HL-60/S4 treated with retinoic acid at 250 ng/mL for 4 days and 3 days (cell line): ENCODE data around the gene MYOM1.

Source experiments
- in situ Hi-C: fragments of 300-500 bp; cut with MboI; formaldehyde crosslinking; loops from 2 replicates; pipeline ENCODE4 v1.7.0; 2022; ENCODE audit warnings: low sequenced_read_pairs

The MYOM1 gene

DNA sequence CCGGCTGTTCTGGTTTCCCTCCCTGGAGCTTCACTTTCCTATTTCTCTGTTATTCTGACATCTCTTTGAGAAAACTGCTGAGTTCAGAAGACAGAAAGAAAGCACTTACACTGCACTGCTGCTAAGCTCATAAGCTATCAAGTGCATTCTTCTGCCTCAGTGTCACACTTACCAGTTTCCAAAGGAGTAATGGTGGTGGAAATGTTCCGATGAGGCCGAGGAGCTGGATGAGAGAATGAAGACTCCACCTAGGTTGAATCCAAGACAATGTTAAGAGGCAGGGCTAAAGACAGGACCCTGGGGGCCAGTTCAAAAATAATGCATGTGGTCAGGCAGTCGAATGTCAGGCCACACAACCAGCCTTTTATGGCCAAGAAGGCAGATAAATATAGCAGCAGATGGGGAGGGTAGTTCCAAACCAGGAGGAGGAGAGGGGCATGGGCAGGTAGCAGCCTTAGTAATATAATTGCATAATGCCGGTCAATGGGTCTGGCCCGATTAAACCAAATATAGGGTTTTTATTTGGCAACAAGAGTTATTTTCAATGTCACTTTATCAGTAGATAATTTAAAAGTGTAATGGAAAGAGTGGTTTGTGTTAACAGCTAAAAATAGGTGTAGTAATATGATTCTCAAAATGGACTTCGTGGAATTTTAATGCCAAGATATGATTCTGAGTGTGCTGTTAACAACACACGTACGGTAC, at the start of gene MYOM1:
MYOM1 (minus strand) TSS at position 338 of the 705 bp plus-strand sequence. CDS start 4,745 bp downstream, outside the sequence.
- in situ Hi-C loops: no loop called here

DNA sequence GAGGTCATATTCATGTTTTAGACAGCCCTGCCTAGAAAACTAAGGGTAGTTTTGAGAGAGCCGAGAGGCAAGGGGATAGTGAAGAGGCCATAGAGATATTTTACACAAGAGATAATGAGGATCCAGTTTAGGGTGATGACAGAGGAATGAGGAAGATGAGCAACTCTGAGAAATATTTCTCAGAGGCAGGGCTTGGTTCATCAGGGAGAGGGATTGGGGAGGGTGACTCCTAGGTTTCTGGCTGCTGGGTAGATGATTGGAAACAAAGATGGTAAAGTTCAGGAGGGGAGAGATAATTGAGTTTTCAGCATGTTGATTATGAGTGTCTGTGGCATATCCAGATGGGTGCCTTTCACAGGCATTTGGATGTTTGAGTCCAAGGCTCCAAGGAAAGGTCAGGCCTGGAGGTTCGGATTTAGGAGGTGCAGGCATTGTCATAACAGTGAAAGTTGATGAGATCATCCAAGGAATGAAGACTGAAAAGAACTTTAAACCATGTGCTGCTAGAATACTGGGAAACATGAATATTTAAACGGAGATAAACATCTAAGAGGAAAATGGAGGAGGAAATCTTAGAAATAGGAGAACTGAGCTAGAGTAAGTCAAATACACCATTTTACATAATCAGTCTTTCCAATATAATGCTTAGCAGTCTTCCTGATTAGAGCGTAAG, 49.6 kb upstream of the MYOM1 start:
- in situ Hi-C loops: no loop called here

DNA sequence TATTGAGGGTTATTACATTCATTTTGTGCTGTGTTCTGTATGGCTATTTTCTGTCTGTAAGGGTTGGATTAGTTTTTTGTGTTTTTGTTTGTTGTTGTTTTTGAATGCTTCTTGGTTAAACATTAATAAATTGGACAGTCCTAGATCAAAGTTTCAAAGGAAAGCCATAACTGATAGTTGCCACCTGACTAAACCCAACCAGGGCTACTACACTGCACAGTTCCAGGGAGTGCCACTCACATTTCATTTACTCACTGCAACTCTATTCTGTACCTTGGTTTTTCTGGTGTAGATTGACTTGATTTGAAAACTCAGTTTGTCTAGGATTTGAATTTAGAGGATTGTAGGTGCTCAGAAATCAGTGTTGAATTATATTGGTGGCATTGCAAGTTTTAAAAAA, 48.5 kb upstream of the MYOM1 start:
- in situ Hi-C loops: no loop called here

DNA sequence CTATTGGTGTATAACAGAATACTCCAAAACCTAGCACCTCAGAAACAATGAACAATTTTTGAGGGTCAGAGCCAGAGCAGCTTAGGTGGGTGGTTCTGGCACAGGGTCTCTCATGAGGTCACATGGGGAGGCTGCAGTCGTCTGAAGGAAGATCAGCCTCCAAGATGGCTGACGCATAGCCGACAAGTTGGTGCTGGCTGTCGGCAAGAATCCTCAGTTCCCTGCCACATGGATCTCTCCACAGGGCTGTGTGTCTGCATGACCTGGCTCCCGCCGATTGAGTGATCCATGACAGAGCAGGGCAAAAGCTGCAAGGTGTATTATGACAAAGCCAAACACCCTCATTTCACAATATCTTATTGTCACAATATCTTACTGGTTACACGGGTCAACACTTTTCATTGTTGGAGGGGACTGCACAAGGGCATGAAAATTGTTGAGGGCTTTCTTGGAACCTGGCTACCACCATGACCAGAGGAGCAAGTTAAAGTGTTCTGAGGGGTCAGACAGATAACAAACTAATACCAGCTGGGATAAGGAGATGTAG, 46.4 kb upstream of the MYOM1 start:
- in situ Hi-C loops: no loop called here

DNA sequence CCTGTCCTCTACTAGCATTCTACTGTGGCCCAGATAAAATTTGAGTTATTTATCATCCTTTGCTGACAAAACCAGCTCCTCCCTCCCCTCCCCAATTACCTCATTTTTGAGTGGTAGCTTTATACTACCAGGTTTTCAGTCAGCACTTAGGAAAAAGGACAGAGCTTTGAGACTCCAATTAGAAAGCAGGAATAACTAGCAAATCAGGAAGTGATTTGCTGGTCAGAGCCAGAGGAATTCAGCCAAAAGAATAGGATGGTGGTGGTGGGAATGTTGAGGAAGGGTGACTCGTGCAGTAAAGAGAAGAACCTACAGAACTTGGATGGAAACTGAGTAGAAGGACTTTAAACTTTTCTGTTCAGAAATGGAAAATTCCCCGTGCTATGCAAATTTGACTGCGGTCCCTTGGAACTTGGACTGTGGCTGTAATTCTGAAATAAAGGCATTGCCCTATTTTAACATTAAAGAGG, 45.8 kb upstream of the MYOM1 start:
- in situ Hi-C loops: no loop called here

DNA sequence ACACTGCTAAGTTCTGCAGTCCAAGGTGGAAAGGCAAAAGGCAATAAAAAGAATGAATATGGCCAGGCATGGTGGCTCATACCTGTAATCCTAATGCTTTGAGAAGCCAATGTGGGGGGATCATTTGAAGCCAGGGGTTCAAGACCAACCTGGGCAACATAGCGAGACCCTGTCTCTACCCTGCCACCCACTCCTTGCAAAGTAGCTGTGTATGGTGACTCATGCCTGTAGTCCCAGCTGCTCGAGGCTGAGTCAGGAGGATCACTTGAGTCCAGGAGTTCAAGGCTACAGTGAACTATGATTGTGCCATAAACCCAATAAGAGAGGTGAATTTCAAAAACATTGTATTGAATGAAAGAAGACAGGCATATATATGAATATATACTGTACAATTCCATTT, 44.6 kb upstream of the MYOM1 start:
- in situ Hi-C loops: no loop called here

DNA sequence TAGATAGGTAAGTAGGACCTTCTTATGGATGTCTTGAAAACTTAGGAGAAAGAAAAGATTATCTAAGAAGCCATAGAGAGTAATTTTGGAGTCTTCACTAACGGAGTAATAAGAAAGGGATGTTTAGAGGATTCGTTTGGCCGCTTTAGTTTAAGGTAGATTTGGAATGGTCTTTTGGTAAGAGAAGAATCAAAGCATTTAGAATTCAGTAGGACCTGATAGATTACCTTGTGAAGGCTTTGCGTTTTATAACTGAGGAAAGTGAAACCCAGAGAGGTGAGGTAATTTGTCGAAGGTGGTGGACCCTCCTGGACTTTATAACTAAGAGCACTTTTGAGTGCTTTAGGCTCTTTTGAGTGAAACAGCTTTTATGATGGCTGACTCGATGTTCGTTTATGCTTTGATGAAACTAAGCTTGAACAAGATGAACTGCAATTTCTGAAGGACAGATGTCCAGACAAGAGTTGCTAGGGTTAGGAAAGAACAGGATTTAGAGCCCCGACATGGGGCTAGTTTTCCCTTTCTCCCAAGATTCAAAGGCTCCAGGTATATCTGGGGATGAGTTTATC, 43.4 kb upstream of the MYOM1 start:
- in situ Hi-C loops: no loop called here

DNA sequence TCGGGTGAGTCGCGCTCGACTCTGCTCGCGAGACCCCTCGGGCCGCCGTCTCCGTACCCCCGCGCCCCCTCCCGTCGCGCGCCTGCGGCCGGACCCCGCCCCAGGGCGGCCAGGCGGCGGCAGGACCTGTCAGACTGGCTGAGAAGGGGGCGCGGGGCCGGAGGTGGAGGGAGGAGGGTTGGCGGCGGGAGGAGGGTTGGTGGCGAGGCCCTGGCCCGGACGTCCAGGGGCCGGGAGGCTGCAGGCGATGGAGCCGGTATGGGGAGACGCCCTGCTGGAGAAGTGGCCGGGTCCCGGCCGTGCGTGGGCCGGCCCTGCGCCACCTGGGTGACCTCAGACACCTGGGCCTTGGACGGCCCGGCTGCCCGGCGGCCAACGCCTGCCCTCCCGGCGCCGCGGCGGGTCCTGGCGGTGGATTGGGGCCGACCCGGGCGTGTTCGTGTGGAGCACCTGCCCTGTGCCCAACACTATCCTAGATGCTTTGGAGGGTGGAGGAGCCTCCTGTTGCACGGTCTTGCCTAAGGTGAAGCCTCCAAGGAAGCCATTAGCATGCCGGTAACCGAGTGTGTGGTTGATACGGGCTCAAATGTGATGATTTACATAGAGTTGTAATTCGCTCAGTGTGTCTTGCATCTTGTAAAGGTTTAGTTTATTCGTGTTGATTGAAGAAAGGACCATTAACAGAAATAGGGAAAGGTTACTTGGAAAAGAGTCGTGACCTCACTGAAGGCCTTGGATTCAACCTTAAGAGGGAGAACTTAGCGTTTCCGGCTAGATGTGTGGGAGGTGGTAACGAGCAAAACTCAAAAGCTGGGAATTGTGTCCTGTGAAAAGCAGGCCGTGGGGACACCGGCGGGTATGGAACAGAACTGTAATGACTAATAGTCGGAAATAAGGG, 42.7 kb upstream of the MYOM1 start:
- in situ Hi-C loops: no loop called here

DNA sequence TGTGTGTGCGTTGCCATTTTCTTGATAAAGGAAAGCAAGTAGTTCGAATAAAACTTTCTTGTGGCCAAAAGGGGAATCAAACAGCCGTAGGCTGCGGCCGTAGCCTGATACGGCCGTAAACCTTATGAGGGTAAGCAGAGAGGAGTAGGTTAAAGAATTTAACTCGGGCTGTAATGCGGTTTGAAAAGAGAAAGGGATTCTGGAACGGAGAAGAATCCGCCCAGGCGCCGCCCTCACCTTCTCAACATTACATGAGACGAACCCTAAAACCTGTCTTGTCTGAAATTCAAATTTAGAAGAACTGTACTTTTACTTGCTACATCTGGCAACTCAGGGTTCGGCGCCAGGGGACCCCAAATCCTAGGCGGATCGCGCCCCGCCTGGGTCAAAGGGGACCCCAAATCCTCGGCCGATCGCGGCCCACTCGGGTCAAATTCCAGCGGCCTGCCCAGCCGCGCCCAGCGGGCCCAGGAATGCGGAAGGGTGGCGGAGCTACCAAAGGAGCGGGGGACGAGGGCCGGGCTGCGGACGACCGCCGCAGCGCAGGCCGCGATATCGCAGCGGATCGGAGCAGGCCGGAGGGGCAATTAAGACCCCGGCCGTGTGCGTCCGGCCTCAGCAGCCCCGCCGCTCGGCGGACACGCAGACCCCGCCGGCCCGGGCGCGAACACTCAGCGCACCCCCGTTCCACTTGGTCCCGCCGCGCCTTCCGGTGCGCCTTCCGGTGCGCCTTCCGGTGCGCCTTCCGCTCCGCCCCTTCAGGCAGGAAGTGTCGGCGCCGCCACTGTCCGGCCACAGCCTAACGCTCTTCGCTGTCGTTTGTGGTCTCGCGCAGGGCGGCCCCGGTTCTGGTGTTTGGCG, 41.8 kb upstream of the MYOM1 start, which contains the start of gene MYL12B:
MYL12B (plus strand) TSS at position 761 of the 861 bp plus-strand sequence. CDS start 10,766 bp downstream, outside the sequence.
- in situ Hi-C loops: no loop called here

DNA sequence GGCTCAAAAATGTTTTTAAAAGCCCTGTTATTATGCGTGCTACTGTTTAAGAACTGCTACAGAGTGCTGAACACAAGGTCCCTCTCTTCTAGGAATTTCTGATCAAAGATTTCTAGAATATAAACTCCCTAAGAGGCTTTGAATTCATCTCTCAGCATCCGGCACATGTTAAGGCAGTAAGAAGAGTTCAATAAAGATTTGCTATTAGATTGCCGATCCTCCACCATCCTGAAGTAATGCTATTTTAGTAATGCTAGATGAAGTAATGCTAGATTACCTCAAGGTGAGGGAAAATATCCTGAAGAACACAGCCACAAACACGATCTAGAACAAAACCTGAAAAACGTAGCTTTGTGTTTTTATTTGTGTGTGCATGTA, 41.2 kb upstream of the MYOM1 start:
- in situ Hi-C loops: no loop called here

DNA sequence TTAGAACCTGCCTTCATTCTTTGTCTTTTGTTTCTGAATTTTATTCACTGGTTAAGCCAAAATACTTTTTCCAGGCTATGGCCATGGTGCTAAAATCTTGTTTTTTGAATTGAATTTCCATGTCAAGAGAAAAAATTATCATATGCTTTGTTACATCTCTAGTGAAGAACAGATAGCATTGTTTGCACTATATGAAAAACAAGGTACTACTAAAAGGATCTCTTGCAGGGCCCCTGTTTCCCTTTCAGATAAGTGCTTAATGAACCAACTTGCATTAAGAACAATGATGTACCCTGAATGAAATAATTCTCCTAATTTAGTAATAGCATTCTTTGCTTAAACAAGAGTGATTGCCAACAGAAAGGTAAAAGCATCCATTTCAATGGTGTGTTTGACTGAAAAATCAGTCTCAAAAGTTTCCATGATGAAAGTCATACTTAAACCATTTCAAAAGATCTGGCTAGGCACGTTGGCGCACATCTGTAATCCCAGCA, 37.9 kb upstream of the MYOM1 start:
- in situ Hi-C loops: no loop called here

DNA sequence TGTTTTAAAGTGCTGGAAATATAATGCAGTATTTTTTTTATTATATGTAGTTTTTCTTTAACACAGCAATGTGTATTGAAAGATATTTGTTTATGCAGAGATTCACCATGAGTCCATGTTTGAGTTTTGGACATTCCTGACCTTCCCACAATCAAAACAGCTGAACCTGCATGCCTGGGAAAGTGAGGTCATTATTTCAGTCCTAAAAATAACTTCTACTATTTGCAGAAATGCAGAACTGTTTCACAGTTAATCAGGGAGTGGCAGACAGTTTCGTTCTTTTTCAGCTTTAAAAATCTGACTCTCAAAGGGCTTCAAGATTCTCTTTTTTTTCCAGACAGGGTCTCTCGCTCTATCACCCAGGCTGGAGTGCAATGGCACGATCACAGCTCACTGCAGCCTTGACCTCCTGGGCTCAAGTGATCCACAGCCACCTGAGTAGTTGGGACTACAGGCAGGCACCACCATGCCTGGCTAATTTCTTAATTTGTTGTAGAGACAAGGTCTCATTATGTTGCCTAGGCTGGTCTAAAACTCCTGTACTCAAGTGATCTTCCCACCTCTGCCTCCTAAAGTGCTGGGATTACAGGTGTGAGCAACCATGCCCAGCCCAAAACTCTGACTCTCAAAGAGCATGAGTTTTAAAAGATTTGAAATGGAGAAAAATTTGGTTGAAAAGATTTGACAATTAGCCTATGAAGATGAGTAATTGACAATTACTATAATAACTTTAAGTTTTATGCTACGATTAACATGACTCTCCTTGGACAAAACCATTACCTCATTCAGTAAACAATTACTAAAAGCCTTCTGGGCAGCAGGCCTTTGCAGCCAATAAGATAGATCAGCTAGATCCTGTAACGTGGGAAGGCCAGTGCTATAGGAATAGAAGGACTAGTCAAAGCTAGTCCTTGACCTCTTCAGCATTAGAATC, 37.2 kb upstream of the MYOM1 start:
- in situ Hi-C loops: no loop called here

DNA sequence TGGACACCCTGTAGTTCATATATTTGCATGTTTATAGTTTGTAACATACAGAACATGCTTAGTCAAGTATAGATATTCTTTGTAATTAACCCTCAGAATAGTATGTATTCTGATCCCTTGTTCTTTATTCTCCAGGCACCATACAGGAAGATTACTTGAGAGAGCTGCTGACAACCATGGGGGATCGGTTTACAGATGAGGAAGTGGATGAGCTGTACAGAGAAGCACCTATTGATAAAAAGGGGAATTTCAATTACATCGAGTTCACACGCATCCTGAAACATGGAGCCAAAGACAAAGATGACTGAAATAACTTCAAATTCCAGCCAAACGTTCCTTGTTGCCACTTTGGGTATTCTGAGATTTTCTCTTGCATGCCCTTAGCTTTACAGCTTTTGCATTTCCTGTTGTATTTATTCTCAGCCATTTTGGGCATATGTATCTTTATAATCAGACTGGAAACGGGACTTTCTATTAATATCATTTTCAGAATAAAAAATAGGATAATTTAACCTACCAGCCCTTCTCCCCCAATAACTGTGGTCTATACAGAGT, 35.9 kb upstream of the MYOM1 start:
- in situ Hi-C loops: no loop called here

DNA sequence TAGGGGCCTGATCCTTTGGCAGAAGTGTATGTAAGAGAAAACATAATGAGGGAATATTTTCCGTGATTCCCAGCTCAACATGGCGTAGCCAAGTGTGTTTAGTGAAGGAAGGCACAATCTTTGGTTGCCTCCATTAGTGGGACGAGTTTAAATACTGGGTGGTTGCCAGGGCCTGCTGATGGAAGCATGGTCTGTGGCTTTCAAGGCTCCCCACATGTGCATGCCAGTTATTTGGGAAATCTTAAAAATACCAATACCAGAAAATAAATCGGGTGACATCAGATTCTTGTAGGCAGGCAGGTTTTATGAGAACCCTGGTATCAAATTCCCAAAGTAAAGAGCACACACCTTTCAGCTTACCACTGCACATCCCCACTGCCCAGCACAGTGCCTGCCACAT, 35.0 kb upstream of the MYOM1 start:
- in situ Hi-C loops: no loop called here

DNA sequence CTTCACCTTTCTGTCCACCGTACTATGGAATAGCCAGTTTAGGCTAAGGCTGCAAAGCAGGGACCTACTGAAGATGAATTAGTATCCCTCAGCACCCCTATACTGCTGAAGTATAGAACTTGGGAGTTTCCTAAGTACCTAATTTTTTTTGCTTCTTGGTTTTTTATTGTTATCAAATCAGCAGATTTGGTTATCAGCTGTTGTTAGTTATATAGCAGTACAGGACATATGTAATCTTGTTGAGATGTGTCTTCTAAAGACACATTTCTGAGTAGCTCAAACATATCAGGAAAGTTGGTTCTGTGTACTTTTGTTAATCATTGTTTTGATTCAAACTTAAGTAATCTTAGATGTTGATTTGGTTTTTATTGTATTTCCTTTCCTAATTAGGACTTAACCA, 33.1 kb upstream of the MYOM1 start:
- in situ Hi-C loops: no loop called here

DNA sequence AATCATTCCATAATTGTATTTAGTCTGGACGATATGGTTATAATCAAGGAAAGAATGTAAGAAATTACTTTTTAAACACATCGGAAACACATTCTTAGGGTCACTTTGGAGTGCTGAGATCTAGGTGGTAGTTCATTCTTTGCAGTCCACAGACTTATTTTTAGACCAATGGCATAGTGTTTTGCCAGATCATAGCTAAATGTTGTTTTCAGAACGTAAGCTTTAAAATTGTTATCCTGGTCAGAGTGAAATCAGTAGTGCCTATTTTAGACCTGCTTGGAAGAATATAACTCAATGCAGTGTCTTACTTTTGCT, 32.2 kb upstream of the MYOM1 start:
- in situ Hi-C loops: no loop called here

DNA sequence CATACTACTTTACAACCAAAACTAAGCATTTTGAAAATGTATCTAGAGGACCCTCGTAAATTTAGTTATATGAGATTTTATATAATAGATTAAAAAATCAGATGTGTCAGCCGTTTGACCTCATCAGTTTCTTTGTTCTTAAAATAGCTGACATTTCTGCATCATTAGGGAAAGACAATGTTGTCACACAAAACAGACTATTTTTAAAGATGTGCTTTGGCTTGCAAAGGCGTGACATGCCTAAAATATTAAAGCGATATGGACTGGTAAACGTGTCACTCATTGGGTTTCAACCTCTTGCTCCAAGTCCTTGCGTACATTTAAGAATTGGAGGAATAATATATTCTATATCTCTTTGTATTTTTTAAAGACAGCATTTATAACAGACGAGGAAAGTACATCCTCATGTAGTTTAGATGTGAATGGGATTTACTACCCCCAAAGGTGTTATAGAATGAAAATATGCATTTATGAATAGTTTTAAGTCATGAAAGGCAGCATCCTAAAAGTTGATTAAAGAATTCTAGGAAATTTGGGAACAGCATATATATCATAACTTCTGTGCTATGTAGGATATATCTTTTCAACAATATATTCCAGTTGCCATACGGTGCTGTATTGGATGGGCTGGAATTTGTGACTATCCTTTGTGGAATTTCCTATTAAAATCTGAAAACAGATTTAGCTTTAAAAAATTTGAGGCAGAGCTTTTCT, 31.6 kb upstream of the MYOM1 start:
- in situ Hi-C loops: no loop called here
